Measurements from ENCODE around the gene CADM2.

Gene CADM2

GRCh38 chr3:86046436-86047136, 1087.8 kb downstream of the CADM2 start:
- DNase-seq: no peak

GRCh38 chr3:86047161-86047560, 1088.4 kb downstream of the CADM2 start:
- DNase-seq: no peak

GRCh38 chr3:86051058-86051457, 1092.3 kb downstream of the CADM2 start:
- DNase-seq: no peak

GRCh38 chr3:86056032-86056431, 1097.2 kb downstream of the CADM2 start:
- DNase-seq: no peak

GRCh38 chr3:86056962-86057361, 1098.2 kb downstream of the CADM2 start:
- no peak for DNase-seq

- DNase-seq: no peak
These were observed 1115.0 kb downstream of the CADM2 start for GRCh38 chr3:86073799-86074198.

GRCh38 chr3:86087160-86087871, 1128.5 kb downstream of the CADM2 start:
- no peak for DNase-seq

GRCh38 chr3:86104154-86104553, 1145.4 kb downstream of the CADM2 start:
- no peak for DNase-seq

GRCh38 chr3:86109434-86109833, 1150.6 kb downstream of the CADM2 start:
- no peak for DNase-seq
